Thyroid gland (tissue), 4 donors: ENCODE results near the gene ARHGEF4. TPM values are rescaled to one million over a fixed set of nuclear protein-coding genes. Genes with fewer than 3 reads are reported as not detected.

Source experiments
- DNase-seq, 2 donors: peaks; one replicate each; pipeline ENCODE4 v3.0.0-alpha.2; 2019
- H3K27ac ChIP-seq, 3 donors: fragments of 200-600 bp; sonication (generic); 1 replicate in 2 of 3; 2 replicates in 1 of 3; pipeline ENCODE4 v1.5.1; 2016 to 2019; ENCODE audit warnings: mild to moderate bottlenecking in 1 of 3, moderate library complexity in 1 of 3
- H3K27me3 ChIP-seq: fragments of 200-600 bp; sonication (generic); one replicate; pipeline ENCODE4 v1.5.1; 2019
- H3K36me3 ChIP-seq, 2 donors: fragments of 200-600 bp; sonication (generic); one replicate each; pipeline ENCODE4 v1.5.1; 2016 to 2019
- H3K4me1 ChIP-seq, 2 donors: fragments of 200-600 bp; sonication (generic); one replicate each; pipeline ENCODE4 v1.5.1; 2017 to 2019
- H3K4me3 ChIP-seq, 3 donors: fragments of 200-600 bp; sonication (generic); replicated peaks in 1 of 3; 1 replicate in 2 of 3; 2 replicates in 1 of 3; pipeline ENCODE4 v1.5.1; 2016; ENCODE audit warnings: mild to moderate bottlenecking in 1 of 3
- H3K9me3 ChIP-seq: fragments of 200-600 bp; sonication (generic); one replicate; pipeline ENCODE4 v1.5.1; 2017
- CTCF ChIP-seq, 6 experiments: fragments of 200-600 bp in 3 of 6; fragments of 450-650 bp in 3 of 6; sonication (generic) in 3 of 6; IDR thresholded peaks; one replicate each; pipeline ENCODE4 v1.5.1; 2016 to 2019; ENCODE audit warnings: antibody characterized with exemption in 6 of 6, mild to moderate bottlenecking in 2 of 6, inconsistent platforms in 1 of 6, moderate library complexity in 1 of 6
- POLR2A ChIP-seq, 2 donors: fragments of 450-650 bp; IDR thresholded peaks; one replicate each; pipeline ENCODE4 v1.6.1; 2017; ENCODE audit warnings: antibody characterized with exemption in 2 of 2, mild to moderate bottlenecking in 2 of 2, moderate library complexity in 1 of 2
- WGBS, 2 donors: methylation state at CpG; one replicate each; pipeline ENCODE4 v1.1.5; 2017; 5-methylcytosine and 5-hydroxymethylcytosine counted together
- intact Hi-C: fragments of 100-400 bp; cut with DNase I; formaldehyde crosslinking; loops from one replicate; pipeline ENCODE4 v1.15.1; 2023
- total RNA-seq, 4 donors: library from RNA; depleted of rRNA; stranded (reverse); fragments of >200 nt; gene quantifications; one replicate each; pipeline ENCODE4 v1.2.3, GENCODE V29; 2016

Gene ARHGEF4
- total RNA-seq, 4 donors from 2014 or later = 15.6 to 24.3 (median 22.5) TPM

GRCh38 chr2:130826419-130826818 is 10.3 kb upstream of the ARHGEF4 start:
- no peak for TF ChIP-seq POLR2A (IDR thresholded peaks at IDR 0.05)
- no peak for TF ChIP-seq CTCF (IDR thresholded peaks at IDR 0.05)
- H3K27me3 ChIP-seq = no peaks in the 10 kb centered on the region
- intact Hi-C loops = no loop called here

GRCh38 chr2:130826821-130827501 is 9.8 kb upstream of the ARHGEF4 start:
- H3K27me3 ChIP-seq = no peaks in the 10 kb centered on the region
- H3K9me3 ChIP-seq = no peaks in the 10 kb centered on the region
- H3K4me3 ChIP-seq = no peak overlapping the region
- intact Hi-C loops = no loop called here
- DNase-seq = no peak
- 78 to 85% methylated on average over 4 to 7 of the region's 7 CpGs for WGBS, 2 donors
- no peak overlapping the region for H3K27ac ChIP-seq
- no peak for TF ChIP-seq POLR2A (IDR thresholded peaks at IDR 0.05)
- no peak for TF ChIP-seq CTCF (IDR thresholded peaks at IDR 0.05)
- peaks cover 14 to 17% of the 10 kb centered on the region in 2 donors for H3K4me1 ChIP-seq
- H3K36me3 ChIP-seq = no peaks in the 10 kb centered on the region

More at GRCh38 chr2:130826419-130826818, 10.3 kb upstream of the ARHGEF4 start:
- 72 to 81% methylated on average over 12 of the region's 12 CpGs for WGBS, 2 donors
- DNase-seq = no peak
- H3K4me3 ChIP-seq = no peak overlapping the region
- H3K27ac ChIP-seq = no peak overlapping the region
- H3K36me3 ChIP-seq = no peaks in the 10 kb centered on the region
- no peaks in the 10 kb centered on the region for H3K9me3 ChIP-seq
- H3K4me1 ChIP-seq = peaks cover 8 to 12% of the 10 kb centered on the region in 2 donors

GRCh38 chr2:130827502-130828251 is 9.0 kb upstream of the ARHGEF4 start:
- H3K36me3 ChIP-seq = no peaks in the 10 kb centered on the region
- H3K4me1 ChIP-seq = peaks cover 21 to 25% of the 10 kb centered on the region in 2 donors
- 73 to 78% methylated on average over 14 to 15 of the region's 15 CpGs for WGBS, 2 donors
- intact Hi-C loops = no loop called here
- H3K9me3 ChIP-seq = no peaks in the 10 kb centered on the region
- no peak for DNase-seq
- no peak overlapping the region for H3K27ac ChIP-seq
- no peak for TF ChIP-seq POLR2A (IDR thresholded peaks at IDR 0.05)
- TF ChIP-seq CTCF (IDR thresholded peaks at IDR 0.05) = no peak
- H3K4me3 ChIP-seq = no peak overlapping the region
- H3K27me3 ChIP-seq = no peaks in the 10 kb centered on the region

- Histone ChIP-seq H3K36me3 (no peaks in the 10 kb centered on the region), H3K4me1 (peaks cover 21 to 25% of the 10 kb centered on the region in 2 donors), H3K27ac (no peak overlapping the region), H3K9me3 (no peaks in the 10 kb centered on the region), H3K4me3 (no peak overlapping the region), H3K27me3 (no peaks in the 10 kb centered on the region)
- TF ChIP-seq POLR2A (IDR thresholded peaks at IDR 0.05) (no peak), CTCF (IDR thresholded peaks at IDR 0.05) (no peak)
- 75 to 88% methylated on average over 2 to 5 of the region's 5 CpGs for WGBS, 2 donors
- intact Hi-C loops = no loop called here
- no peak for DNase-seq
Measured at GRCh38 chr2:130828461-130828860, 8.3 kb upstream of the ARHGEF4 start.

GRCh38 chr2:130829015-130829414 is 7.7 kb upstream of the ARHGEF4 start:
- Histone ChIP-seq H3K4me3 (no peak overlapping the region), H3K9me3 (no peaks in the 10 kb centered on the region), H3K4me1 (peaks cover 20 to 22% of the 10 kb centered on the region in 2 donors), H3K27ac (no peak overlapping the region), H3K36me3 (no peaks in the 10 kb centered on the region), H3K27me3 (no peaks in the 10 kb centered on the region)
- intact Hi-C loops = no loop called here
- no peak for DNase-seq
- no peak for TF ChIP-seq POLR2A (IDR thresholded peaks at IDR 0.05)
- TF ChIP-seq CTCF (IDR thresholded peaks at IDR 0.05) = no peak
- WGBS, 2 donors = 83 to 89% methylated on average over 1 to 3 of the region's 10 CpGs
